ENCODE results near the gene SOS2. TPM values are rescaled to one million over a fixed set of nuclear protein-coding genes. Genes with fewer than 3 reads are reported as not detected.

SOS2 gene
- total RNA-seq, 1 experiment from 2014 or later = 13.9 TPM

DNA sequence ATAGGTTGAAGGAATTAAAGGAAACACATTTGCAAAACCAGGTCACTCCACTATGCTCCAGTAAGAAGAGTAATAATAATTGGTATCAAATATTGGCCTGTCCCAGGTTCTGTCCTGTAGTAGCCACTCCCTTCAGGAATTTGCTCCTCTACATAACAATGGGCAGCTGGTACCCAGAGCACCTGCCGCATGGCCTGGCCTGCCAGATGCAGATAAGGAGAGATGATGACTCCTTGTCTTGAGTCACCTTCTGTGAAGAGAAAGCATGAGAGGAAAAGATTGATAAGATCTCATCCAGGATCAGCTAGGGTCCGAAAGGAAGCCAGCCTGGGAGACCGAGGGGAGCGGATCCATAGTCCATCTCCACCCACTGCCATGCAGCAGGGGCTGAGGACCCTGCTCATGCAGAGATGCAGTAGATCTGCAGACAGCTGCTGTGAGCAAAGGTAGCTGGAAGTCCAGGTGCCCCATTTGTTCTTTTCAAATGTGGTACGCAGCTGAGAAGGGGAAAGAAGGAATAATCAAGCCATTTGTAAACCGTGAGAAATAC is 139.3 kb downstream of the SOS2 start:
- Histone ChIP-seq H3K9me3 (no peaks in the 10 kb centered on the region), H3K4me1 (no peaks in the 10 kb centered on the region), H3K27me3 (replicated peaks; ENCODE audit: control insufficient read depth, insufficient read depth, low read length) (no peaks in the 10 kb centered on the region), H3K36me3 (ENCODE audit: control insufficient read depth, insufficient read depth, low read length) (no peaks in the 10 kb centered on the region), H3K4me3 (ENCODE audit: low read depth, low read length) (no peak overlapping the region)
- Mint-ChIP-seq H3K36me3 (ENCODE audit: insufficient read depth, unreplicated experiment) (no peaks in the 10 kb centered on the region), H3K4me1 (ENCODE audit: low read depth, unreplicated experiment) (no peaks in the 10 kb centered on the region), H3K9me3 (ENCODE audit: unreplicated experiment) (no peaks in the 10 kb centered on the region), H3K27ac (ENCODE audit: unreplicated experiment) (no peak overlapping the region), H3K27me3 (ENCODE audit: insufficient read depth, unreplicated experiment) (no peaks in the 10 kb centered on the region), H3K4me3 (ENCODE audit: unreplicated experiment) (no peak overlapping the region)
- ChIA-PET POLR2A (no interaction called here), CTCF (no interaction called here)
- no TSS peak for BruUV-seq (replicated peaks)
- no peak for DNase-seq
- TF ChIP-seq, protein P1, sequence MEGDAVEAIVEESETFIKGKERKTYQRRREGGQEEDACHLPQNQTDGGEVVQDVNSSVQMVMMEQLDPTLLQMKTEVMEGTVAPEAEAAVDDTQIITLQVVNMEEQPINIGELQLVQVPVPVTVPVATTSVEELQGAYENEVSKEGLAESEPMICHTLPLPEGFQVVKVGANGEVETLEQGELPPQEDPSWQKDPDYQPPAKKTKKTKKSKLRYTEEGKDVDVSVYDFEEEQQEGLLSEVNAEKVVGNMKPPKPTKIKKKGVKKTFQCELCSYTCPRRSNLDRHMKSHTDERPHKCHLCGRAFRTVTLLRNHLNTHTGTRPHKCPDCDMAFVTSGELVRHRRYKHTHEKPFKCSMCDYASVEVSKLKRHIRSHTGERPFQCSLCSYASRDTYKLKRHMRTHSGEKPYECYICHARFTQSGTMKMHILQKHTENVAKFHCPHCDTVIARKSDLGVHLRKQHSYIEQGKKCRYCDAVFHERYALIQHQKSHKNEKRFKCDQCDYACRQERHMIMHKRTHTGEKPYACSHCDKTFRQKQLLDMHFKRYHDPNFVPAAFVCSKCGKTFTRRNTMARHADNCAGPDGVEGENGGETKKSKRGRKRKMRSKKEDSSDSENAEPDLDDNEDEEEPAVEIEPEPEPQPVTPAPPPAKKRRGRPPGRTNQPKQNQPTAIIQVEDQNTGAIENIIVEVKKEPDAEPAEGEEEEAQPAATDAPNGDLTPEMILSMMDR (IDR thresholded peaks at IDR 0.05; ENCODE audit: insufficient read depth in 1 of 2, low read depth in 1 of 2, low read length in 1 of 2, severe bottlenecking in 1 of 2, unreplicated experiment in 1 of 2) = no peak
- intact Hi-C loops (cut with micrococcal nuclease; ENCODE audit: unreplicated experiment) = no loop called here

DNA sequence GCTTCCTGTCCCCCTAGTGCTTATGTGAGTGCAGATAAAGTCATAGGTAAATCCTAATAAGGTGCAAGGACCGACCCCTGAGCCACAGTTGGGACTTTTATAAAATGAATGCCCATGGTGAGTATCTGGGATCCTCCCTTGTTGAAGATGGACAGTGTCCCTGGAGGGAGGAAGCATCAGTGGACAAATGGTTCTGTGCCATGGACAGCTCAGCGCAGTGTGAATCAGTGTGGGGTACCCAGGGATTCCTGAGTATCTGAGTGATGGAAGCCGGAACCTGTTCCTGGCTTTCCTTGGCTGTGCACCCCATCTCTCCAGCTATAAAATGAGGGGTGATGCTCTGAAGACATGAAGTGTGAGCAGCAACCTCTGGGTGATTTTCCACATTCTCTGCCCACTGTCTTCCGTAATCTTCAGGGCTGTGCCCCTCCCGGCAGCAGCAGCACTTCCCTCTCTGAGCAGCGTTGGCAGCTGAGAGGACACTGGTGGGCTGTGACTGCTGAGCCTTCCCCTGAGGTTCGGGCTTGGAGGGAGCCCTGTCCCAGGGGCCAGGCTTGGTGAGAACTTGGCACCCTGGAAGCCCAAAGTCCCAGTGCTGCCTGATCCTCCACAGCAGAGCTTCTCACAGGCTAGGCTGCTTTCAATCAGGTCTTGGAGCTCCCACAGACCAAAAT is 140.0 kb downstream of the SOS2 start:
- TF ChIP-seq, protein P1 (IDR thresholded peaks at IDR 0.05; ENCODE audit: insufficient read depth in 1 of 2, low read depth in 1 of 2, low read length in 1 of 2, severe bottlenecking in 1 of 2, unreplicated experiment in 1 of 2) = no peak
- no peaks in the 10 kb centered on the region for H3K27me3 Mint-ChIP-seq (ENCODE audit: insufficient read depth, unreplicated experiment)
- Histone ChIP-seq H3K9me3 (no peaks in the 10 kb centered on the region), H3K27me3 (replicated peaks; ENCODE audit: control insufficient read depth, insufficient read depth, low read length) (no peaks in the 10 kb centered on the region), H3K4me1 (no peaks in the 10 kb centered on the region), H3K4me3 (ENCODE audit: low read depth, low read length) (no peak overlapping the region), H3K36me3 (ENCODE audit: control insufficient read depth, insufficient read depth, low read length) (no peaks in the 10 kb centered on the region)
- no peaks in the 10 kb centered on the region for H3K9me3 Mint-ChIP-seq (ENCODE audit: unreplicated experiment)
- intact Hi-C loops (cut with micrococcal nuclease; ENCODE audit: unreplicated experiment) = no loop called here
- BruUV-seq (replicated peaks) = no TSS peak
- no peaks in the 10 kb centered on the region for H3K4me1 Mint-ChIP-seq (ENCODE audit: low read depth, unreplicated experiment)
- no peak for DNase-seq
- no peak overlapping the region for H3K27ac Mint-ChIP-seq (ENCODE audit: unreplicated experiment)
- no peaks in the 10 kb centered on the region for H3K36me3 Mint-ChIP-seq (ENCODE audit: insufficient read depth, unreplicated experiment)
- CTCF ChIA-PET = no interaction called here
- POLR2A ChIA-PET = interaction anchor here (0.7 kb wide), 1 partner anchor 199 kb away, joined by 6 read pairs; no protein-coding TSS in a partner anchor
- H3K4me3 Mint-ChIP-seq (ENCODE audit: unreplicated experiment) = no peak overlapping the region

DNA sequence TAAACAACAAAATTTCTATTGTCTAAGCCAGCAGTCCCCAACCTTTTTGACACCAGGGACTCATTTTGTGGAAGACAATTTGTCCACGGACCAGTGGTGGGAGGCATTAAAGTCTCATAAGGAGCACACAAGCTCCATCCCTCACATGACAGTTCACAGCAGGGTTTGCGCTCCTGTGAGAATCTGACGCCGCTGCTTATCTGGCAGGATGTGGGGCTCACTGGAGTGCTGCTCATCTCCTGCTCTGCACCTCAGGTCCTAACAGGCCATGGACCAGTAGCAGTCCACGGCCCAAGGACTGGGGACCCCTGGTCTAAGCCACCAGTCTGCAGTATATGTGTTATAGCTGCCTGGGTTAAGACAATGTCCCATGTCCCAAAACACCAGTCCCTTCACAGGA is 142.2 kb downstream of the SOS2 start:
- no peaks in the 10 kb centered on the region for H3K27me3 Mint-ChIP-seq (ENCODE audit: insufficient read depth, unreplicated experiment)
- TF ChIP-seq, protein P1 (IDR thresholded peaks at IDR 0.05; ENCODE audit: insufficient read depth in 1 of 2, low read depth in 1 of 2, low read length in 1 of 2, severe bottlenecking in 1 of 2, unreplicated experiment in 1 of 2) = no peak
- no peaks in the 10 kb centered on the region for H3K27me3 ChIP-seq (replicated peaks; ENCODE audit: control insufficient read depth, insufficient read depth, low read length)
- no peaks in the 10 kb centered on the region for H3K4me1 Mint-ChIP-seq (ENCODE audit: low read depth, unreplicated experiment)
- ChIA-PET POLR2A (no interaction called here), CTCF (no interaction called here)
- H3K9me3 ChIP-seq = no peaks in the 10 kb centered on the region
- no peaks in the 10 kb centered on the region for H3K36me3 ChIP-seq (ENCODE audit: control insufficient read depth, insufficient read depth, low read length)
- intact Hi-C loops (cut with micrococcal nuclease; ENCODE audit: unreplicated experiment) = no loop called here
- no peaks in the 10 kb centered on the region for H3K36me3 Mint-ChIP-seq (ENCODE audit: insufficient read depth, unreplicated experiment)
- no TSS peak for BruUV-seq (replicated peaks)
- DNase-seq = no peak
- H3K27ac Mint-ChIP-seq (ENCODE audit: unreplicated experiment) = no peak overlapping the region
- no peak overlapping the region for H3K4me3 ChIP-seq (ENCODE audit: low read depth, low read length)
- no peaks in the 10 kb centered on the region for H3K4me1 ChIP-seq
- H3K4me3 Mint-ChIP-seq (ENCODE audit: unreplicated experiment) = no peak overlapping the region
- H3K9me3 Mint-ChIP-seq (ENCODE audit: unreplicated experiment) = no peaks in the 10 kb centered on the region

Data from Caco-2 (cell line).